NCI-H748 (cell line): Measurements from ENCODE around the gene ZDHHC14.
"Not testable (repeated sequence)": the region's sequence is repeated elsewhere in the genome, so short reads cannot be mapped to it uniquely, and the experiment has no call there.

Source experiments
- DNase-seq: peaks from one replicate; lab custom pipeline; 2025; ENCODE audit not compliant: unreplicated experiment; lab: John Stamatoyannopoulos, UW

The ZDHHC14 gene

DNA sequence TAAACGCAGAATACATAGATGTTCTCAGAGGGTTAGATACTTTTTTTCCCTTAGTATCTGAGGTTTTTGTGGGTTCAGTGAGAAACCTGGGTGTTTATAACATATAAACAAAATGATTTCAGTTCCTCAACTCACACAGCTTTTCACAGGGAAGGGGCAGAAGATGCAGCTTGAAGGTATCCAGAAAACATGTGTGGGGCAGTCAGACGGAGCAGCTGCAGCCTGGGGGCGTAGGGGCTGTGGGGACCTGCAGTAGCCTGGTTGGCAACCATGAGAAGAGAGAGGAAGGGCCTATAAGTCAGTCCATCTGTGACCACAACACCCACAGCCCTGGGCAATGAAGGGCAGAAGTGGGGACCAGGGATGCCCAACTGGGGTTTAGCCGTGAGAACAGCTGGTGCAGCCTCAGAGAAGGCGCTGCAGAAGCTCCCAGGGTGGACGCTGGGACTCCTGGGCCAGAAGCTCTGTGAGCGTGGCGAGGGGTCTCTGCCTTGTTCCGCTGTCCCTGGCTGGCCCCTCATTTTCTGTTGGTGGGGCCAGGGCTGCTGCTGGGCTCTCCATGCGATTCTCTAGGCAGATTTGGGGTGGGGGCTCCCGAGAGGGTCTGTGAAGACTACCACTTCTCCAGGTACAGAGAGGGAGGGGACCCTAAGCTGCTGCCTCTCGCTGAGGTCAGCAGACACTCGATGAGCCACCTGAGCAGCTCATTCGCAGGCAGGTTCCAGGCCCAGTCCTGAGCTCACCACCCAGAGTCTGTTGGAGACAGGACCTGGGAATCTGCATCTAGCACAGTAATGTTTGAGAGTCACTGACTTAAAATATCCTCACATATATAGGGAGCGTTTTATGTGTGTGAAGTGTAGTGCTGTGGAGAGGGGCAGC lies 181.2 kb downstream of the ZDHHC14 start:
- DNase-seq = no peak

DNA sequence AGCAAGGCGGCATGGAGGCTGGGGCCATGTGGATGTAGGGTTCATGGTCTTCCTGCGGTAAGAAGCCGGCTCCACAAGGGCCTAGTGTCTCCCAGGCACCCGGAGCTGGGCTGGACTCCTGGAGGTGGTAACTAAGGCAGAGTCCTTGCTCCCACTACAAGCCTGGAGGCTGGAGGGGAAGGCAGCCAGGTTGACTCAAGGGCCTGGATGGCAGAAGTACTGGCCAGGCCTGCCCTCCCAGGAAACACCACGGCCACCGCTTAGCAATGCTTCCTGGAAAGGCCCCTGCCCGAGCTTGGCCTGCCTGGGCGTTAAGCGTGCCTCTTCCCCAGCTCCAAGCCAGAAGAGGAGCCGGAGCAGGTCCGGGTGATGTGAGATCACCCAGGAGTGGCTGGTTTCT lies 182.0 kb downstream of the ZDHHC14 start:
- DNase-seq = no peak

- DNase-seq = no peak
These were observed 182.8 kb downstream of the ZDHHC14 start for GRCh38 chr6:157563611-157564284.

GRCh38 chr6:157568702-157569101 lies 187.7 kb downstream of the ZDHHC14 start:
- DNase-seq = no peak

DNA sequence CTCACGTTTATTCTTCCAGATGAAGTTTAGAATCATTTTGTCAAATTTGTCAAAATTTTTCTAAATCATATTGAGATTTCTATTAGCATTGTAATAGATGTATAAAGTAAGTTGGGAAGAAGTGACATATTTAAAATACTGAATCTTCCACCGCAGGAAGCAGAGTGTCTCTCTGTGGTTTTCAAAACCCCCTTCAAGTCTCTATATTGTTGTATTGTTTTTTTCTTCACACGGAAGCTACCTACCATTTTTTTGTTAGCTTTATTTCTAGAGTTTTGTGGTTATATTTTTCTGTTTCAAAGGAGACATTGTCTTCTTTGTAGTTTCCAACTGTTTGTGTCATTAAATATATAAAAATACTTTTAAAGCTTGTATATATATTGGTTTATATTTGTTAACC lies 188.6 kb downstream of the ZDHHC14 start:
- no peak for DNase-seq

- DNase-seq = no peak
These were observed 189.1 kb downstream of the ZDHHC14 start for GRCh38 chr6:157570104-157570503.

DNA sequence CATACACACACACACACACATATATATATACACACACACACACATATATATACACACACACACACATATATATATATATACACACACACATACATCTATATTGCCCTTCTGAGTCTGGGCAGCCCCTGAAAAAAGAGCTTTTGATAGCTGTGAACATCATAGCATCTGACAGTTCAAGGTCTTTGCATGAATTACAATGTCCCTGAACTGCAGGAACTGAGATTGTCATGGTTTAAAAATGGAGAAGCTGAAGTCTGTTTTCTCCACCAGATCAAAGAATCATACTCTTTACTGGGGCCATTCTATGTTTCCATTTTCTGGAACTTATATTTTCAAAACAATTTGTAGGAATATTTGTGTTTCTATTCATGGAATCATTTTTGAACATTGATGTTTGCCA lies 189.8 kb downstream of the ZDHHC14 start:
- DNase-seq = no peak

DNA sequence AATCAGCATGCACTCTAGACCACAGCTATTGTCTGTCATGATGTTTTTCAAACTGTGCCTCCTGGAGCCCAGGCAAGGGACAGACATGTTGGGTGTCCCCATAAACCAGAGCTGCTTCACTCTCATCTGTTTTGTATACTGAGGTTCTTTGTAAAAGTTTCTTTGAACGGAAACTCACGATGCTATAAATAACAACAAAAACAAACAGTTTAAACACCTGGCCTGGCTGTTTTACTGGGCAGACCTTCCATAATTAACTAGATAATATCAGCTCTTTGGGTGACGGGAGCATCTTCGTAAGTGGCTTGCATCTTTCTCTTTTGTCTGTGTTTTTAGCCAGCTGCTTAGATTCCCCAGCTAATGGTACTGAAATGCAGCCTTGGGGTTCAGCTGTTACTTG lies 190.3 kb downstream of the ZDHHC14 start:
- DNase-seq = no peak

DNA sequence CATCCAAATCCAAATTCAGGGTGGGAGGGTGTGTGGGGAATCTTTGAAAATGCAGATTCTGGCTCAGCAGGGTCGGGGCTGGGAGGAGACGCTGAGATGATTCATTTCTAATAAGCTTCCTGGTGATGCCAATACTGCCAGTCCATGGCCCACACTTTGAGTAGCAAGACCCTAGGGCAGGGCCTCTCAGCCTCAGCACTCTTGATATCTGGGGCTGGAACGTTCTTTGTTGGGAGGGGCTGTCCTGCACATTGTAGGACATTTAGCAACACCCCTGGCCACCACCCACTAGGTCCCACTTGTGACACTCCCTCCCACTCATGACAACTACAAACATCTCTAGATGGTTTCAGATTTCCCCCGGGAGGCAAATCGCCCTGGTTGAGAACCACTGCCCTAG lies 191.0 kb downstream of the ZDHHC14 start:
- DNase-seq = no peak

- no peak for DNase-seq
These were observed 193.9 kb downstream of the ZDHHC14 start for GRCh38 chr6:157574851-157575424.

DNA sequence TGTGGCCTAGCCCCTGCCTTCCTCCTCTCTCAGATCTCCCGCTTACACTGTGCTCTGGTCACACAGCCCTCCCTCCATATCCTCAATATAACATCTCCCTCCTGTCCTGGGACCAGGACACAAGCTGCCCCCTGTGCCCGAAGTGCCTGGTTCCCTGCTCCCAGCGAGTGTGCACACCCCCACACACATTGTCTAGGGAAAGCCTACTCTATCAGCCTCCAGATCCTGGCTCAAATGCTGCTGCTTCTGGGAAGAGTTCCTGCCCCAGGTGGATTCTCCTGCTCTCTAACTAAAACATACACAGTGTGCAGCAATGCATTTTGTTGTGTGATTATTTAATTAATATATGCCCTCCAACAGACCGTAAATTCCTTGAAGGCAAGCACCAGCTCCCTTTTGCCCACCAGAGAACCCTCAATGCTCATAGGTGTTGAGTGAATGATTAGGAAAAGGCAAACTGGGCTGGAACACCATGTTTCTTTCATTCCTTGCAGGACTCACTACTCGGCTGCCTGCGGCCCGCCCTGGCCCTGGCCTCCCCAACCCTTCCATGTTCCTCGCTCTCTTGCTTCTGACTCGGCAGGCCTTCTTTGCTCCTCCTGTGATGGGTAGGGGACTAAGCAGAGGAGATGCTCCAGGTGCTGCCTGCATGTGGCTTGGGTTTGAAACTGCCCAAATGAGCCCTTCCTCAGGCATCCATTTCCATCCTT lies 194.6 kb downstream of the ZDHHC14 start:
- no peak for DNase-seq

- not testable (repeated sequence) for DNase-seq
These were observed 196.0 kb downstream of the ZDHHC14 start for GRCh38 chr6:157576991-157577390.

DNA sequence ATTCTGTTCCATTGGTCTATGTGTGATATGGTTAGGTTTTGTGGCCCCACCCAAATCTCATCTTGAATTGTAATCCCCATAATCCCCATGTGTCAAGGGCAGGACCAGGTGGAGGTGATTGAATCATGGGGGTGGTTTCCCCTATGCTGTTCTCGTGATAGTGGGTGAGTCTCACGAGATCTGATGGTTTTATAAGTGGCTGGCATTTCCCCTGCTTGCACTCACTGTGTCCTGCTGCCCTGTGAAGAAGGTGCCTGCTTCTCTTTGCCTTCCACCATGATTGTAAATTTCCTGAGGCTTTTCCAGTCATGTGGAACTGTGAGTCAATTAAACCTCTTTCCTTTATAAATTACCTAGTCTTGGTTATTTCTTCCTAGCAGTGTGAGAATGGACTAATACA lies 197.5 kb downstream of the ZDHHC14 start:
- not testable (repeated sequence) for DNase-seq

DNA sequence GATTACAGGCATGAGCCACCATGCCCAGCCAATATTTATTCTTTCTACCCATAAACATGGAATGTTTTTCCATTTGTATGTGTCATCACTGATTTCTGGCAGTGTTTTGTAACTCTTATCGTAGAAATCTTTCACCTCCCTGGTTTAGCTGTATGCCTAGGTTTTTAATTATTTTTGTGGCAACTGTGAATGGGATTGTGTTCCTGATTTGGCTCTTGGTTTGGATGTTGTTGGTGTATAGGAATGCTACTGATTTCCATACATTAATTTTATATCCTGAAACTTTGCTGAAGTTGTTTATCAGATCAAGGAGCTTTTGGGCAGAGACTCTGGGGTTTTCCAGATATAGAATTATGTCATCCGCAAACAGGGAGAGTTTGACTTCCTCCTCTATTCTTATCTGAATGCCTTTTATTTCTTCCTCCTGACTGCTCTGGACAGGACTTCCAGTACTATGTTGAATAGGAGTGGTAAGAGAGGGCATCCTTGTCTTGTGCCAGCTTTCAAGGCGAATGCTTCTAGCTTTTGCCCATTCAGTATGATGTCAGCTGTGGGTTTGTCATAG lies 198.6 kb downstream of the ZDHHC14 start:
- DNase-seq = no peak

DNA sequence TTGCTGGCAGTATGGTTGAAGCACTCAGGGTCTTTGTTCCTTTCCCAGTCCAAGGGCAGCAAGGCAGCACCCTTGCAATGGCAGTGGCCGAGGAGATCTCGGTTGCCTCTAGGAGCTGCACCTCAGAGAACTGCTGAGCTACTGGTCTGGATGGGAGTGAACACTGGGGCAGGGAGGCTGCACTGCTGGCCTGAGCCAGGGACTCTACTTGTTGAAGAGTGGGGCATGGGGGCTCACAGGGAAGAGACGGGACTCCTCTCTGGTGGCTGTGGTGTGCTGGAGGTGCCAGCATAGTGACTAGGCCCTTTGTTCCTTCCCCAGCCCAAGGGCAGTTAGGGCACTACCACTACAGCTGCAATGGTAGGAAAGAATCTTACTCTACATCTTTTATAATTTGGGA lies 203.0 kb downstream of the ZDHHC14 start:
- DNase-seq = no peak

DNA sequence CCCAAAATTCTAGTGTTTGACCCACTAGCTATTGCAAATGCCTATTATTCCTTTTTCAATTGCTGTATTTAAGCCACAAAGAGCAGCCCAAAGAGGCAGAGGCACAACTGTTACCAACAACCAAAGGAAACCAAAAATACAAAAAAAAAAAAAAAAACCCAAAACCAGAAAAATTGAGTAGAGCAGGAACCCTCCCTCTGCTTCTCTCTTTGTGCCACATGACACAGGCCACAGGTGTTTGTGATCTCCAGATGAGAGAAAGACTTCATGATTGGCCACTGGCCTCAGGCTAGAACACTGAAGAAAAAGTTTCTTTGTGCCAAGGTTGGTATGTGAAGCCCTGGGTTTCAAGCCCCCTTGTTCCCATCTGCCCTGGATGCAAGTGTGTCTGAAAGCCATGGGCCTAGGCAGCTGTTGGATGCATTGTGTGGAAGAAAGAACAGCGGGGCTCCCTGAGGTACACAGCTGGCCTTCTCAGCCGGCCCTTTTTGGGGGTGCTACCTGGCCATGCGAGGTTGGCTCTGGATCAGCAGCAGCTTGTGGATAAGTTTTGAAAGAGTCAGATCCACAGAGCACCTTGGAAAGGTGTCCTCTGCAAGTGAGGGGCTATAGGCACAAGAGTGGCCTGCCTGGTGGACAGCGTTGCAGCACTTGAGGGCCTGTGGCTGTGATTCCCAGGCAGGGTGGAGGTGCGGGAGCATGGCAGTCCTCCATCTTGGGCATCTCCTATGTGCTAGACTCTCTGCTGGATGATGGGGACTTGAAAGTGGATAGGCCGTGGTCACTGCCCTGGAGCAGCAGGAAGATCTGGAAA lies 204.5 kb downstream of the ZDHHC14 start:
- no peak for DNase-seq

- no peak for DNase-seq
These were observed 205.1 kb downstream of the ZDHHC14 start for GRCh38 chr6:157586088-157586414.

GRCh38 chr6:157586476-157587126 lies 205.6 kb downstream of the ZDHHC14 start:
- no peak for DNase-seq

DNA sequence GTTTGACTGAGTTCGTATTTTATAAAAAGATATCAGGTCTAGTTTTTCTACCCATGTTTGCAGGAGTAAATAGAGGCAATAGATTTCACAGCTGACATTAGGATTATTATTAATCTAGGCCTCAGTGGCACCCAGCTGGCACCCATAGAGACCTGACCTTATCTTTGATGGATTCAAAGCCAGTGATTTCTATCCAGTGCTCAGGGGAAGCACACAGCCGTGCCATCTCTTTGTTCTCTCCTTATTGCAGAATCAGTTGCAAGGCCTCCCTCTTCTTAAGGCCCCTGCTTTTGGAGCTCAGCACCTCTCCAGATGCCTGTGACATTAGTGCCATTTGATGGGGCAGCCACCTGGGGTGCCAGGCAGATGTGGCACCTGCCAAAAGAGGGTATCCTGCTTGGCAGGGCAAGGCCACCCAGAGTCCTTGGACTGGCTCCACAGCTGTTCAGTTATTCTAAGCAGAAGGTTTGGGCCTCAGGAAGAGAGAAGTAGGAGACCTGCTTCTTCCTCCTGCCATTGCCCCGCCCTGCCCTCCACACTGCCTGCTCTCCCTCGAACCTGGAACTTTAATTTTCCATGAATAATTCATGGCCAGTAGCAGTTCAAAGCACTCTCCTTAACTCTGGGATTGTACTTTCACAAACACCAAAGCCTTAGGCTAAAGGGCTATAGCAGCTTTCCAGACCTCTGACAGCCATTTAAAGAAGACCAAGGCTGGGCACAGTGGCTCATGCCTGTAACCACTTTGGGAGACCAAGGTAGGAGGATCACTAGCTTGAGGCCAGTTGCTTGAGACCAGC lies 206.3 kb downstream of the ZDHHC14 start:
- no peak for DNase-seq
